Common myeloid progenitor, CD34-positive (primary cell): ENCODE results near the gene SDHB.

Source experiments
- CTCF ChIA-PET: fragments of 350-600 bp; sonication (Branson Sonifier 250); formaldehyde crosslinking; loops from one replicate; lab custom pipeline; 2021; ENCODE audit warnings: antibody characterized with exemption; lab: Charles Lee
- POLR2A ChIA-PET: fragments of 350-600 bp; sonication (Branson Sonifier 250); formaldehyde crosslinking; loops from one replicate; lab custom pipeline; 2021; ENCODE audit warnings: antibody characterized with exemption; lab: Charles Lee
- DNase-seq, 3 donors: peaks; one replicate each; pipeline versions ENCODE4 v3.0.0 to v3.0.0-alpha.2; 2013
- H3K27ac ChIP-seq, 2 experiments: 1 replicate in 1 of 2; 2 replicates in 1 of 2; pipeline ENCODE4 v1.7.0; 2013; ENCODE audit warnings: inconsistent platforms in 2 of 2, low read length in 2 of 2, mild to moderate bottlenecking in 2 of 2, low read depth in 1 of 2, moderate library complexity in 1 of 2; ENCODE audit not compliant: severe bottlenecking in 2 of 2, insufficient read depth in 1 of 2, poor library complexity in 1 of 2
- H3K27me3 ChIP-seq, 5 experiments: replicated peaks in 2 of 5; 1 replicate in 3 of 5; 2 replicates in 2 of 5; pipeline versions ENCODE4 v1.6.1 to v1.7.0; 2013; ENCODE audit warnings: low read length in 4 of 5, mild to moderate bottlenecking in 2 of 5, moderate library complexity in 2 of 5, inconsistent platforms in 1 of 5; ENCODE audit not compliant: insufficient read depth in 5 of 5, control insufficient read depth in 4 of 5
- H3K36me3 ChIP-seq, 4 experiments: 1 replicate in 2 of 4; 2 replicates in 2 of 4; pipeline versions ENCODE4 v1.6.1 to v1.7.0; 2013; ENCODE audit warnings: low read length in 3 of 4, control low read depth in 1 of 4, mild to moderate bottlenecking in 1 of 4; ENCODE audit not compliant: control insufficient read depth in 4 of 4, insufficient read depth in 4 of 4
- H3K4me1 ChIP-seq, 4 experiments: 1 replicate in 3 of 4; 2 replicates in 1 of 4; pipeline versions ENCODE4 v1.6.1 to v1.7.1; 2013; ENCODE audit warnings: low read length in 3 of 4, mild to moderate bottlenecking in 3 of 4, control low read depth in 1 of 4, inconsistent platforms in 1 of 4, moderate library complexity in 1 of 4; ENCODE audit not compliant: control insufficient read depth in 4 of 4, insufficient read depth in 4 of 4; ENCODE audit errors: control extremely low read depth in 1 of 4
- H3K4me3 ChIP-seq, 7 experiments: 1 replicate in 4 of 7; 2 replicates in 3 of 7; pipeline versions ENCODE4 v1.5.1 to v1.7.0; 2013; ENCODE audit warnings: mild to moderate bottlenecking in 7 of 7, low read length in 6 of 7, moderate library complexity in 6 of 7, inconsistent platforms in 2 of 7, low read depth in 2 of 7, control low read depth in 1 of 7; ENCODE audit not compliant: insufficient read depth in 4 of 7, control insufficient read depth in 1 of 7; ENCODE audit errors: extremely low read depth in 1 of 7
- H3K9me3 ChIP-seq, 5 experiments: 1 replicate in 4 of 5; 2 replicates in 1 of 5; pipeline versions ENCODE4 v1.6.1 to v1.7.1; 2013; ENCODE audit warnings: low read length in 4 of 5, mild to moderate bottlenecking in 2 of 5, inconsistent platforms in 1 of 5, low read depth in 1 of 5, moderate library complexity in 1 of 5; ENCODE audit not compliant: control insufficient read depth in 4 of 5, insufficient read depth in 2 of 5; ENCODE audit errors: control extremely low read depth in 1 of 5
- WGBS: methylation state at CpG from one replicate; pipeline ENCODE4 v1.1.5; 2013; ENCODE audit not compliant: insufficient coverage; 5-methylcytosine and 5-hydroxymethylcytosine counted together

The SDHB gene

DNA sequence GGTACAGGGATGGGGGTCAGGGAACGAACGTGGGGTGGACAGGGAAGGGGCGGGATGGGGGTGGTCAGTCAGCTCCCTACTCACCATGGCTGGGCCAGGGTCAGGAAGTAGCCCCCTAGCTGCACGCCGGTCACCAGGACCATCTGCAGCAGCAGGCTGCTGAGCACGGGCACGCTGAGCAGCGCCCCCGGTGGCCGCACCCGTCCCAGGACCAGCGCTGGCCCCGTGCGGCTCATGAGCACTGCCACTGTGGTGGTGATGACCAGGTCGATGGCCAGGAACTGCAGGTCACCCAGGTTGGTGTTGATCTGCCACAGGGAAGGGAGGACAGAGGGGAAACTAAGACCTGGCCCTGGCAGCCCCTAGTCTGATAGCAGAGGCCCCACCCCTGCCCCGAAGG, 66.9 kb downstream of the SDHB start:
- Histone ChIP-seq H3K36me3 (peaks cover 5 to 52% (median 30%) of the 10 kb centered on the region in 4 experiments), H3K27ac (no peak overlapping the region), H3K9me3 (no peaks in the 10 kb centered on the region), H3K4me3 (no peak overlapping the region), H3K4me1 (peaks cover 0 to 17% (median 12%) of the 10 kb centered on the region in 4 experiments), H3K27me3 (no peaks in the 10 kb centered on the region)
- POLR2A ChIA-PET: no interaction called here
- WGBS: 98% methylated on average over 16 of the region's 16 CpGs
- DNase-seq: no peak
- CTCF ChIA-PET: interaction anchor here (1.0 to 4.9 kb wide), 8 partner anchors 16 to 37 kb away, joined by 3 to 24 read pairs (median 4); no protein-coding TSS in a partner anchor

GRCh38 chr1:16986560-16986959, 67.3 kb downstream of the SDHB start:
- WGBS: 90% methylated on average over 21 of the region's 23 CpGs
- Histone ChIP-seq H3K27me3 (peaks cover 0 to under 1% (median 0%) of the 10 kb centered on the region in 5 experiments), H3K36me3 (peaks cover 5 to 48% (median 30%) of the 10 kb centered on the region in 4 experiments), H3K4me1 (peaks cover 0 to 17% (median 12%) of the 10 kb centered on the region in 4 experiments), H3K9me3 (no peaks in the 10 kb centered on the region), H3K4me3 (no peak overlapping the region), H3K27ac (no peak overlapping the region)
- CTCF ChIA-PET: interaction anchor here (1.0 to 4.9 kb wide), 8 partner anchors 16 to 37 kb away, joined by 3 to 24 read pairs (median 4); no protein-coding TSS in a partner anchor
- POLR2A ChIA-PET: no interaction called here
- DNase-seq: no peak

DNA sequence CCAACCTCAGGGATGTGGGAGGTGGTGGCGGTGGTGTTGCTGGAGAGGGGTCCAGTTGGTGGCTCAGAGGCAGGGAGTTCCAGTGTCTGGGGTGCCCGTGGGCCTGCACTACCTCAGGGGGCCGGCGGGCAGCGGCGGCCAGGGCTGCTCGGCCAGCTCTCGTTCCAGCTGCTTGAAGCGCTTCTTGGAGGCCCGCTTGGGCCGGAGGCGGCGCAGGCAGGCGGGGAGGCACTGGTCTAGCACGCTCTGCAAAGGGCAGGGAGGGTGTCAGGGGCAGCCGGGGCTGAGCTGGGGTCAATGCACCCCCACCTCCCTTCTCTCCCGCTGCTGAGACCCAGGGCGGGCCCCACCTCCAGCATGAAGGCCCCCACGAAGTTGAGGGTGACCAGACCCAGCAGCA, 67.7 kb downstream of the SDHB start:
- Histone ChIP-seq H3K4me3 (no peak overlapping the region), H3K27ac (no peak overlapping the region), H3K36me3 (peaks cover 5 to 44% (median 28%) of the 10 kb centered on the region in 4 experiments), H3K4me1 (peaks cover 0 to 17% (median 12%) of the 10 kb centered on the region in 4 experiments), H3K27me3 (peaks cover 0 to 4% (median 0%) of the 10 kb centered on the region in 5 experiments), H3K9me3 (no peaks in the 10 kb centered on the region)
- no peak for DNase-seq
- POLR2A ChIA-PET: no interaction called here
- CTCF ChIA-PET: interaction anchor here (1.0 to 4.9 kb wide), 7 partner anchors 17 to 38 kb away, joined by 3 to 24 read pairs (median 5); no protein-coding TSS in a partner anchor
- WGBS: 89% methylated on average over 17 of the region's 19 CpGs

DNA sequence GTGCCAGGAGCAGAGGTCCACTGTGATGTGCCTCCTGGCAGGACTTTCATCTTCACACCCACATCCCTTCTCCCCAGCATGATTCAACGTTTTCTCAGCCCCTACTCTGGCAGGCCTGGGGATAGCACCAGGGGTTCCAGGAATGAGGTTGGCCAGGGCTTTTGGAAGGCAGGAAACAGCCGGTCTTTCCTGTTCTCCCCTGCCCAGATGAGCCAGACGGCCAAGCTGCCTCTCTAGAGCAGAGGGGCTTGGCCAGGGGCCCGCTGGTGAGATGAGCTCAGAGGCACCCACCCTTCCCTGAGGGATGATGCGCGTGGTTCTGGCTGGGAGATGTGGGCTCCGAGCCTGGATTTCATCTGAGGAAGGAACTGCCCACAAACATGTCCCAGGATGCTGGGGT, 69.1 kb downstream of the SDHB start:
- Histone ChIP-seq H3K36me3 (peaks cover 3 to 33% (median 23%) of the 10 kb centered on the region in 4 experiments), H3K27me3 (peaks cover 0 to 11% (median 0%) of the 10 kb centered on the region in 5 experiments), H3K4me1 (peaks cover 0 to 25% (median 18%) of the 10 kb centered on the region in 4 experiments), H3K9me3 (no peaks in the 10 kb centered on the region), H3K27ac (no peak overlapping the region), H3K4me3 (no peak overlapping the region)
- DNase-seq: peak in 2 of 3 donors; percentile 66
- 0% methylated on average over 5 of the region's 7 CpGs for WGBS
- ChIA-PET POLR2A (no interaction called here), CTCF (interaction anchor here (0.9 to 2.6 kb wide), 2 partner anchors 21 to 25 kb away, joined by 3 to 14 read pairs; no protein-coding TSS in a partner anchor)

- peaks cover 0 to 35% (median 29%) of the 10 kb centered on the region in 4 experiments for H3K4me1 ChIP-seq
- H3K27ac ChIP-seq: no peak overlapping the region
- H3K4me3 ChIP-seq: no peak overlapping the region
- no peaks in the 10 kb centered on the region for H3K9me3 ChIP-seq
- WGBS: 92% methylated on average over 4 of the region's 4 CpGs
- ChIA-PET POLR2A (no interaction called here), CTCF (no interaction called here)
- peaks cover 0 to 14% (median 3%) of the 10 kb centered on the region in 5 experiments for H3K27me3 ChIP-seq
- no peak for DNase-seq
- H3K36me3 ChIP-seq: peaks cover 3 to 28% (median 21%) of the 10 kb centered on the region in 4 experiments
Measured at GRCh38 chr1:16983649-16984048, 70.2 kb downstream of the SDHB start.

GRCh38 chr1:16982902-16983301, 70.9 kb downstream of the SDHB start:
- Histone ChIP-seq H3K27ac (no peak overlapping the region), H3K4me3 (no peak overlapping the region), H3K27me3 (peaks cover 0 to 14% (median 3%) of the 10 kb centered on the region in 5 experiments), H3K4me1 (peaks cover 0 to 43% (median 36%) of the 10 kb centered on the region in 4 experiments), H3K9me3 (no peaks in the 10 kb centered on the region), H3K36me3 (peaks cover 2 to 23% (median 17%) of the 10 kb centered on the region in 4 experiments)
- ChIA-PET POLR2A (no interaction called here), CTCF (interaction anchor here (1.6 kb wide), 1 partner anchor 28 kb away, joined by 3 read pairs; no protein-coding TSS in a partner anchor)
- DNase-seq: no peak
- 80% methylated on average over 11 of the region's 11 CpGs for WGBS

- H3K36me3 ChIP-seq: peaks cover 0 to 8% (median 7%) of the 10 kb centered on the region in 4 experiments
- WGBS: 96% methylated on average over 6 of the region's 10 CpGs
- no peak for DNase-seq
- POLR2A ChIA-PET: interaction anchor here (0.9 kb wide), 1 partner anchor 11 kb away, joined by 3 read pairs; no protein-coding TSS in a partner anchor
- H3K4me3 ChIP-seq: no peak overlapping the region
- H3K4me1 ChIP-seq: peaks cover 0 to 43% (median 36%) of the 10 kb centered on the region in 4 experiments
- no peak overlapping the region for H3K27ac ChIP-seq
- no peaks in the 10 kb centered on the region for H3K9me3 ChIP-seq
- CTCF ChIA-PET: interaction anchor here (1.6 kb wide), 1 partner anchor 26 kb away, joined by 3 read pairs; no protein-coding TSS in a partner anchor
- H3K27me3 ChIP-seq: peaks cover 0 to 14% (median 3%) of the 10 kb centered on the region in 5 experiments
Measured at GRCh38 chr1:16981269-16981849, 72.5 kb downstream of the SDHB start.
